HG03442 (cell line): ENCODE data around the gene ZBTB25.

ENCODE experiments used
- ATAC-seq: cut with Tn5 transposase; IDR thresholded peaks from one replicate; pipeline ENCODE4 v1.9.1; 2021; ENCODE audit warnings: mild to moderate bottlenecking, moderate library complexity; ENCODE audit not compliant: unreplicated experiment

ZBTB25 gene

DNA sequence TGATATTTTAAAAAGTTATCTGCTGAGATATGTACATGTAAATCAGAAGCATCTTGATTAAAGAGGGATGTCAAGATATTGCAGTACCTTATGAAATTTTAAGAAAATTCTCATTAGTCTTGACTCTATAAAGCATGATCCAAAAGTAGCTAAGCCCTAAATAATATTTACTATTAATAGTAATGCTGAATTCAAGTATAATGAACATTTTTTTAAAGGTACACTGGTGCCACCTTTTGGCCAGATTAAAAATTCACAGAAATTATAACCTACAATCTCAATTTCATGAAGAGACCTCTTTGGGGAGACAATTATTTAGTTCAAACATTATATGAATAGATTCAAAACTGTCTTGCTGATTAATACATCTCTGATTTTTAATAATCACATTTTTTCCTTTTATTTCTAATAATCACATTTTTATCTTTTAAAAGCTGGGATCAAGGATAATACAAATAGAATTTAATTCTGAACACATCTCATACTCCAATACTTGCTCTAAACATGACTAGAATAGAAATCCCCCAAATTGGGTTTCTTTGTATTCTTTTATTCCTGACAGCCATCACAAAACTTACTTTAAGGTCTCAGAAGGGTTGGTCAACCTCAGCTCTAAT is 24.9 kb downstream of the ZBTB25 start:
- no peak for ATAC-seq

DNA sequence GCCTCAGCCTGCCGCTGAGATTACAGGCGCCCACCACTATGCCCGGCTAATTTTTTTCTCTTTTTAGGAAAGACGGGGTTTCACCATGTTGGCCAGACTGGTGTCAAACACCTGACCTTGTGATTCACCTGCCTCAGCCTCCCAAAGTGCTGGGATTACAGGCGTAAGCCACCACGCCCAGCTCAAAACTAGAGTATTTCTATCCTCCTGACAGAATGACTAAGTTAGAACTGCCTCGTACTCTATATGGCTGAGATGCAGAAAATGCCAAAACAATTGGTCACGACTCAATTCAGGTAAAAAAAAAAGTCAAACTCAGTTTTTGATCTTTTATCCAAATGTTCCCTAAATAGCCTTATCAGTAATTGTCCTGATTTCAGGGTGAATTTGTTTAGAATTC is 27.2 kb downstream of the ZBTB25 start:
- no peak for ATAC-seq

DNA sequence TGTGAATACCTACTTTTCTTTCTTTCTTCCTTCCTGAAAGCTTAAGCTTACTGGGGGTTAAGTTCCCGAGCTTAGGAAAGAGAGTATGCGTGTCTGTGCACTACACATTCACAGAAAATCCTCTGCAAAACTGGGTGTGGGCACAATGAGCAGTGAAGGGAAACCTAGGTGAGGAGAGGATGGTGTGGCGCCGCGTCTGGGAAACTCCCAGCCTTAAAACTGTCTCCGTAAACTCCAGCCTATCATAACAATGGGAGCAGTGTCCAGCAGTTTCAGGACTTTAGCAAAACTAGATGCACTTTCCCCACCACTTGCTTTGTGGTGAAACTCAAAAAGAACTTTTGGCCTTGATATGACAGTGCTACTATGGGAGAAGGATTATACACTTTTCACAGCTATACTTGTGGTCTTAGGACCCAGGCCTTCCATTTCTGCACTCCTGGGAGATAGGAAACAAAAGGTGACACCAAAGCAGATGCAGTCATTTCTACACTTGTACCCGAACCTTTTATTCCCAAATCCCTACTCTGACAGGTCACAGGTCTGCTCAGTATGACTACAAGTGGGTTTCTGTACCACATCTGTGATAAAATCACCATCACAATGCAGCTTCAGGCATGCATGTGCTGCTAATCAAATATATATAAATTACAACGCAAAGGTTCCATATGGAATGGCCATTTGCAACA is 27.9 kb downstream of the ZBTB25 start:
- ATAC-seq = no peak

DNA sequence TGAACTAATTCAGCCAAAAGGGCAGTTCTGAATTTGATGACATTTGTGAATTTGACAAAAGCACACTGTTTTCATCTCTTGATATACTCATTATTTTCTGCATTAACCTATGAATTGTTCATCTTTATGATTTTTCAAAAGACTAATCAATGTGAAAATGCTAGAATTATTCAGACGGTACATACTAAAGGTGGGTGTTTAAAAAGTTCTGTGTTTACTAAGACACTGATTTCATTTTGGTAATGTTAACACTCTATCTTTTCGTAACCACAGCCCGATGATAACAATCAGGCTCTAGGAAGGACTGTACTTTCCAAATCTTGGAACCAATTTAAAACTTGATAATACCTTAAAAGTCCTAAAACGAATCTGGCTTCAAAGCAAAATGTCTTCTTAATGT is 28.9 kb downstream of the ZBTB25 start:
- no peak for ATAC-seq

DNA sequence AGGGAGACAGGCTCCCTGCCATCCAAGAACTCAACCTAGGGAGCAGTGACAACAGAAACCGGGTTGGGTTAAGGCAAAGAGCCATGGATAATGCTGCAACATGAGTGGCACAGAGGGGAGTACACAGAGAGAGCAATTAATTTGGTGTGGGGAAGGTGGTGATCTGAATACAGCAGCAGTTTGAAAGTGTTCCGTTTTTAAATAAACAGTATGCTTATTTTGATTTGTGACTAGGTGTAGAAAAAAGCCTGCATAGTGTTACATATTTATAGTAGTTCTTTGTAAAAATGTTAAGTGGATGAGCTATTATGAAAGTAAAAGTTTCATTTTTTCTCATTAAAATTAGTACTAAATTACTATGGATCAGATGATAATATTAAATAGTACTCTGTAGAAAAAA is 29.6 kb downstream of the ZBTB25 start:
- ATAC-seq = no peak

DNA sequence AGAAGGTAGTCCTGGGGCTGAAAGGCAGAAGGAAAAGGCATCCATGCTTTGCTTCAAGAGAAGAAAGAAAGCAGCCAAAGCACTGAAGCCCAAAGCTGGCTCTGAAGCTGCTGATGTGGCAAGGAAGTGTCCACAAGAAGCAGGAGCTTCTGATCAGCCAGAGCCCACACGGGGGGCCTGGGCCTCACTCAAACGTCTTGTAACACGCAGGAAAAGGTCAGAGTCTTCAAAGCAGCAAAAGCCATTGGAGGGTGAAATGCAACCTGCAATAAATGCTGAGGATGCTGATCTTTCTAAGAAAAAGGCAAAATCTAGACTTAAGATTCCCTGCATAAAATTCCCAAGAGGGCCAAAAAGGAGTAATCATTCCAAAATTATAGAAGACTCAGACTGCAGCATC is 35.2 kb downstream of the ZBTB25 start:
- ATAC-seq = no peak

DNA sequence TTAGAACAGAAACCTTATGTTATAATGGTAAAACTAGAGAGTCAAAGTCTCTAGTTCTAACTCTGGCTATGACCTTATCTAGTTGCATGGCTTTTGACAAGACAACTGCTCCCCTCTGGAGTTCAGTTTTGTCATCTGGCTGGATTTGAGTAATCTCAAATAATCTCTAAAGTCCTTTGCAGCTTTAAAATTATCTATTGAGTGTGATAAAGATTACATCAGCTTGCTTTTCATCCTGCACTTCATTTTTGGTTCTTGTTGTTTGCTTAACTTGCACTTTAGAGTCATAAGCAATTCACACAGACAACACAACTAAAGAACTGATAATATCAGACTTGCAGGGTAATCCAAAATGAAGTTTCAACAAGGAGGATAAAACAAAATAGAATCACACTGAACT is 36.1 kb downstream of the ZBTB25 start:
- no peak for ATAC-seq

DNA sequence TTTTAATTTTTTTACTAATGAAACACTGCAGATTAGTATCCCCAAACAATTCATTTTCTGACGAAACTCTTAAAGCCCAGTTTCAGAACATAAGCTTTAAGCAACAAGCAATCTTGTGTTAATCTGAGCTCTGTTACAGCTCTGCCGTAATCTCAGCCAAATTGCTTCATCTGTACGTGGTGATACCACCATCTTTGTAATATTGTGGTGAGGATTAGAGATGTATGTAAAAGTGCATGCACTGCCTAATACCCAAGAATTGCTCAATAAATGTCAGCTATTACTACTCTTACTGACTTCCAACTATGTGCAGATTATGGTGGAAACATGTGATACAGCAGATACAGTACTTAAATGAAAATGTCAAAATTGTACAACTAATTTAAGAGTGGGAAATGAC is 36.5 kb downstream of the ZBTB25 start:
- ATAC-seq = no peak

DNA sequence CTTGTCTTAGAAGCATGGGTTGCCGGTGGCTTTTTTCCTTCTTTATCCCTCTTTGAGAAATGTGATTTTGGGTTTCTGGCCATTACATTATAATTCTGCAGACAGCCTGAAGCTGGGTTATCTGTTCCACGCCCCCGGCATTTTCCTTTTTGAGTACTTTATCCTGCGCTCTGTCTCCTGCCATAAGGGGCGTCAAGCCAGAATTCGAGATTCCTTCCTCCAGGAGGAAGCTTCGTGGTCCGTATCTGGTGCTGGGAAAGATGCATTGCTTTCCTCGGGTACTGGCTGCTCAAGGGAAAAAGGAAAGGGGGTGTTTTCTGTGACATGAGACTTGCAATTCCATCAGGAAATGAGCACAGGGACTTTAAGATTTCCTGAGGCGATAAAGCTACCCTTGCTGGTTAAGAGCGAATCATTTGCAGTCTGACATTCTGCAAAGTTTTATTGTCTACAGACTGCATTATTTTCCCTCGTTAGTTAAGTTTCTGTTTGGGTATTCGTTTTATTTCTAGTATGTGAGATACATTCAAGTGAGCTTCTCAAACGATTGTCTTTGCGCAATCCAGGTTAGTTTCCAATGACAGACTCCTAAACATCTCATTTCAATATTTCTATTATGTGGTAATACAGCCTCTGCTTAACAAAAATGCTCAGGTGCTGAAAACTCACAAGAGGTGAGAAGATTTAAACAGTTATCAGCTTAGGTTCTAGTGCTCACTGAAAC is 37.6 kb downstream of the ZBTB25 start:
- no peak for ATAC-seq

DNA sequence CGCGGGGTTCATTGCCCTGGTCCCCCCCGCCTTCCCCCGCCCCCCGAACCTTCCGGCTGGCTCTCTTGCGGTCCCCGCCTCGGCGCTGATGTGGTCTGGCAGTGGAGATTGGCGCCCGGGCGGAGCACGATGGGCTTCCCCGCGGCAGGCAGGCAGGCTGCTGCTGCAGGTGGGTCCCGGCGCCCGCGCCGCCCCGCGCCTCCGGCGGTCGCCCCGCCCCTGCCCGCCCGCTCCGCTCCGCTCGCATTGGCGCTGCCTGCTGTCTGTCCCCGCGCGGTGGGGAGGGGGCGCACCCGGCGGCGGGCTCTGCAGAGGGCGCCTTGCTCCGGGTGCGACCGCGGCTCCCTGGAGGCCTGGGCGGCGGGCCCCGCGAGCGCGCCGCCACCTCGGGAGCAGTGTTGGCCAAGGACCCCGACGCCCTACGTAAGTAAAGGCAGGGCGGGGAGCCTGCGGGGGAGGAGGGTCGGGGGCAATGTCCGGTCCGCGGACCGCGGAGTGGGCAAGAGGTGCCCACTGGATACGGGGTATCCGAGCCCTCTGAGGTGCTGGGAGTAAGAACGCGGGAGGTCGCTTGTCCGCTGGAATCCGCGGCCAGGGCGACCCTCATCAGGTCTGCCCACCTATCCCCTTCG is 38.3 kb downstream of the ZBTB25 start, which contains the start of gene AKAP5:
Gene AKAP5, plus strand, starts transcription at position 309 of the 632 bp plus-strand sequence. CDS start 2,896 bp downstream, outside the sequence.
- ATAC-seq = peak; percentile 57

DNA sequence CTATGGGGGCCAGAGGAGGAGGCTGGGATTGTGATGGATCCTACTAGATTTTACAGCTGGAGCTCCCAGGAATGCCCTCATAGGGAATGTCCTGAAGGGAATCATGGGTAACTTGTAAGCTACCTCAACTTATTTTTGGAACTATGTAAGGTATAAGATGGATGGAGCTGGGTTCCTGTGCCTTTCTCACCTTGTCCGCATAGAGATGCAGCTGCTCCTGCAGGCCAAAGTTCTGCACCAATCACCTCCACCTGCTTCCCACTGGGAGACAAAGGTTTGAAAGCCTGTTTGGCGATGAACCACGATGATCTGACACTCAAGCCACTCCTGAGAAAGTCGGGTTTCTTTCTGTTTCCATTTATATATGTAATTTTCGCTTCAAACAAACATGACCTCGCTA is 39.0 kb downstream of the ZBTB25 start:
- peak; percentile 9 for ATAC-seq

DNA sequence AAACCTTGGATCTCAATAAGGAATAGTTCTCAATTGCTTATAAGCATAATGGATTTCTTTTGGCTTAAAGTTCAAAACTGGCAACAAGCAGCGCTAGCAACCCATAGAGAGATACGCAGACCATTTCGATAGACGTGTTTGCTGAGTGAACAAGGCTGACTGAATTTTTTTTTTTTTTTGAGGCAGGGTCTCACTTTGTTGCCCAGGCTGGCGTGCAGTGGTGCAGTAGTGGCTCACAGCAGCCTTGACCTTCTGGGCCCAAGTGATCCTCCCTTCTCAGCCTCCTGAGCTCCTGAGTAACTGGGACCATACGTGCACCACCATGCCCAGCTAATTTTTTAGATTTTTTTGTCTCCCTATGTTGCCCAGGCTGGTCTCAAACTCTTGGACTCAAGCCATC is 39.8 kb downstream of the ZBTB25 start:
- ATAC-seq = no peak

DNA sequence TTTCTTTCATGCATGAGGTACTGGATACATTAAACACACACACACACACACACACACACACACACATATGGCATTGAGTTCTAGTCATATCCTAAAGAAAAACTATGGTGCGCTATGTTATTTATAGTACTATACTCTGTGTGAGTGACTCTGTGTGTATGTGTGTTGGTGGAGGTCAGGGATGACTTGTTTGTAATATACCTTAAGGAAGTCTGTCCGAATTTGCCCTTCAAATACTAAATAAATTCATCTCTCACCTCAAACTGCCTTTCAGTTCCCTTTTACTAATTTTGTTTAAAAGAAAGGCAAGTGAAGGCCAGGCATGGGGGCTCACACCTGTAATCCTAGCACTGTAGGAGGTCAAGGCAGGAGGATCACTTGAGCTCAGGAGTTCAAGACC is 40.4 kb downstream of the ZBTB25 start:
- peak; percentile 34 for ATAC-seq

DNA sequence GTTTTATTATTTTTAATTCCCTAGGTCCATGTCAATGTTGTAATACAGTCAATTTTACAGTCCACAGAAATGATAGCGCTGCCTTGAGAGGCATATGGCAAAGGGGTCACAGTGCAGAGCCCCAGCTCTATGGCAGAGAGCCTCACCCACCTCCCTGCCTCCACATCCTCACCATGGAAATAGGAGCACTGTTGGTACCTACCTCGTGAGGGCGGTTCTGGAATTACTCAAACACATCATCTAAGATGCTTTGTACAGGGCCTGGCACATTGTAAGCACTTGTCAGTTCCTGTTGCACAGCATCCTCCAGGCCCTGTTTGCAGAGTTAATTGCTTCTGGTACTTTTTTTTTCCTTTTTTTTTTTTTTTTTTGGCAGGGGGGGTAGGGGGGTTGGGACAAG is 42.4 kb downstream of the ZBTB25 start:
- ATAC-seq = no peak

DNA sequence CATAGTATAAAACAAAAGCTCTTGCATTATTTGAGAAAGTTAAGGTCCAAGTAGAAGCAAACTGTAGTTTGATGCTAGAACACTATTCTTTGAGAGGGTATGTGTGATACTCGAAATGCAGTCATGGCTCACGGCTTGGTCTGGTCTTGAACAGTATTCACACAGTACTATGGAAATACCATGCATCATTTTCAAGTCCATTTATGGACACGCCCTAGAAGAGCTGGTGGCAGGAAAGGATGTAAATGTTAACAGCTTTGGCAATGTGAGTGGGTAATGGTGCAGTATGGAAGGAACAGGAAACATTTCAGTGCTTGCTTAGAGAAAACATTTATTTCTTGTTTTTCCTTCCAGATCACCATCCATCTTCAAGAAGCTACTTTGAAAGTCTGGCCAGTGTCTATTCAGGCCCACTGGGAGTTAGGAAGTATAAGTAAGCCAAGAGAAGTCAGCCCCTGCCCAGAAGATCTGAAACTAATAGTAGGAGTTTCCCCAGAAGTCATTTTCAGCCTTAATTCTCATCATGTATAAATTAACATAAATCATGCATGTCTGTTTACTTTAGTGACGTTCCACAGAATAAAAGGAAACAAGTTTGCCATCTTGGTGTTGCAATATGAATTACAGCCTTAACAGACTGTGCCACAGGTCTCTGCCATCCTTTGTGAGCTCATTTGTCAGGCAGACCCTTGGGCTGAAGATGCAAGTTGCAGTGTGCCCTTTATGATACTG is 44.1 kb downstream of the ZBTB25 start:
- no peak for ATAC-seq

DNA sequence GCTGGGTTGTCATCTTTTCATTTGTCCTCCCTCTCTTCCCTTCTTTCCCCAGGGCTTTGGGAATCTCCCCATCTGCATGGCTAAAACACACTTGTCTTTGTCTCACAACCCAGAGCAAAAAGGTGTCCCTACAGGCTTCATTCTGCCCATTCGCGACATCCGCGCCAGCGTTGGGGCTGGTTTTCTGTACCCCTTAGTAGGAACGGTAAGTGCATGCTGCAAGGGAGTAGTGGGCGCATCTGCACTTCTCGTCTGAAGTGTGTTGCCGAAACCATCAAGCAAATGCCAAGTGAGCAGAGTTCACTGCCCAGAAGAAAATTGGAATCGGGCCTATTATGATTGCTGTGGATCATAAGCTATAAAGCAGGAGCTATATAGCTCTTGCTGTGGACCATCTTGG is 49.0 kb downstream of the ZBTB25 start:
- no peak for ATAC-seq

DNA sequence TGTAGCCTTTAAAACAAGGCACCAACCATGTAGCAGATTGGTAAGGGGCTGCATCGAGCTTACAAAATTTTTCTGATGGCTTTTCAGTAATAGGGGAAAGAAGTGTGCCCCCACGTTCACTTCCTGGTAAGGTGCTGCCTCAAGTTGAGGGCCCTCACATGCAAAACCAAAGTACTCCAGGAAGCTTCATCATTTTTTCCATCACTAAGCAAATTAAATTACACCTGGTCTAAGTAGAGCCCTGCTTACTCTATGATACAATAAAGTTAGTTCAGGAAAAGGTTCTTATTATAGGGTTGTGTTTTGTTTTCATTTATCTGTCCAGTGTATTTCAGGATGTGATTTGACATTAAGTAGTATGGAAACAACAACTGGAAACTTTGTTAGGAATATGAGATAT is 53.4 kb downstream of the ZBTB25 start:
- ATAC-seq = no peak

DNA sequence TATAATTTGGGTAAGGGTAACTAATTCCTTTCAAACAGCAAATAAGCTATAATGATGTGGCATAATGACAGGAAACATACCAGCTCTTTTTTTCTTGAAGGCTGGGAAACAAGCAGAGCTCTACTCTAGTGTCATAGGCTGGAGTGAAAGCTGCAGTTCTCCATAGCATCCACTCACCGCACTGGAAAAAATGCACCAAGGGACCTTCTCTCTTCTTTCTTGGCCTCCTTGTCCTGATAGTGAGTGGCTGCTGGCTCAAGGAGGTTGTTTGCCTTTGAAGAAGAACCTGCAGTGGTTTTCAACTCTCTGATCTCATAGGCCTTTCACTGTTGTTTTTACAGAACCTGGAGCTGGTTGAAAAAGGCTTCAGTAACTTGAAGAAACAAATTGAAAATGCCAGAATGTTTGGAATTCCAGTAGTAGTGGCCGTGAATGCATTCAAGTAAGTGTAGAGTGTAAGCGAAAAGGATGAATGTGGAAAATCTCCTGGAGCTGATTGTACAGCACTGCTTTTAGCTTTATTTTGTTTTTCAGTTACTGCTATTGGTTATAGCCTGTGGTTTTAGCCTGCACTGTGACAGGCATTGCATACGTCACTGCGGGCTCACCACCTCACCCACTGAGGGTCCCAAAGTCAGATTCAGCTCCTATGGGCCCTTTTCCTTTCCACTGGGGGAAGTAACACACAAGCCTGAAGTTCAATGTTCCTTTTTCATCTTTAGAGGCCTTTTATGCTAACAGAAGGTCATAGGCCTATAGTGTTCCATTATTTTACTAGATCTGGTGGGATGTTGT is 55.6 kb downstream of the ZBTB25 start:
- no peak for ATAC-seq

DNA sequence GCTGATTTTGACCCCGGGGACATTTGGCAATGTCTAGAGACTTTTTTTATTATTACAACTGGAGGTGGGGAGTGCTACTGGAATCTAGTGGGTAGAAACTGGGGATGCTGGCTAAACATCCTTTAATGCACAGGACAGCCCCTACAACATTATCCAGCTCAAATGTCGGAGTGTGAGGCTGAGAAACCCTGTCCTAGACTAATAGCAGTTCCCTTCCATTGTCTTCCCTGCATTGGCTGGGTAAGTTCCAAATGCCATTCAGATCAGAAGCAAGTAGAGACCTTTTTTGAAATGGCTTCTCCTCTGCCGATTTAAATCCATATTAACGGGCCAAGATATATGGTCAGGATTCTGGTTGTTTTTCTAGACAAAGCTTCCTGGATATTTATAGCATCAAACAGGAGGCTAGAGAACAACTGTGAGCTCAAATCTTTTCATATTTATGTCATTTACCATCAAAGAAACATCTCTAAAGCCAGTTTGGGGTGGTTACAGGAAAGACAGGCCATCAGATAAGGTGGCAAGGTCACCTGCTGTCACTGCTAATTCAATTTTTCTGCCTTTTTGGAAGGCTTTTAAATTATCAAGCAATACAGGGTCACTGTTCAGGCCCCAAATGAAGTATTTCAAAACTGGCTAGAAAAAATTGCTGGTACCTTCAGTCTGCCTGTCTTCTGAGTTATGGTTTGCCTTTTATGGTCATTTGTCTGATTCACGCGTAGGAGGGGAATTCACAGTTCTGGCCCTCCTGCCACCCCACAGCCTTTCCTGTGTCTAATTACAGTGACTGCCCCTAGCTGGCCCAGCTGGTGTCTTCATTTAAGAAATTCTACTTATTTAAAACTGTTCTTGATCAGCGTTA is 58.4 kb downstream of the ZBTB25 start:
- peak; percentile 94 for ATAC-seq
